Right ventricle myocardium inferior (tissue), 1 donor: ENCODE results near the gene SMOC2. TPM values are rescaled to one million over a fixed set of nuclear protein-coding genes. Genes with fewer than 3 reads are reported as not detected.

Experiments used
- ATAC-seq: fragments of 200-7000 bp; cut with Tn5 transposase; one replicate; pipeline ENCODE4 v1.9.1; 2020; ENCODE audit warnings: mild to moderate bottlenecking, moderate library complexity
- DNase-seq: peaks from one replicate; pipeline ENCODE4 v3.0.0; 2021; ENCODE audit errors: missing footprints
- intact Hi-C: fragments of 100-400 bp; cut with DNase I; formaldehyde crosslinking; loops from one replicate; pipeline ENCODE4 v1.11.0; 2022
- total RNA-seq: library from RNA; stranded (reverse); fragmentation: NEBNext Ultra II Directional; extraction: Animal tissue kit (Norgen Biotek cat#: 25700); gene quantifications from one replicate; pipeline ENCODE4 v1.2.1, GENCODE V29; 2021
- donor health status: DM: no; HTN: yes; CAD: no; lungs with severe emphysema.

The SMOC2 gene
- total RNA-seq, 1 donor from 2014 or later, result 16.4 TPM

DNA sequence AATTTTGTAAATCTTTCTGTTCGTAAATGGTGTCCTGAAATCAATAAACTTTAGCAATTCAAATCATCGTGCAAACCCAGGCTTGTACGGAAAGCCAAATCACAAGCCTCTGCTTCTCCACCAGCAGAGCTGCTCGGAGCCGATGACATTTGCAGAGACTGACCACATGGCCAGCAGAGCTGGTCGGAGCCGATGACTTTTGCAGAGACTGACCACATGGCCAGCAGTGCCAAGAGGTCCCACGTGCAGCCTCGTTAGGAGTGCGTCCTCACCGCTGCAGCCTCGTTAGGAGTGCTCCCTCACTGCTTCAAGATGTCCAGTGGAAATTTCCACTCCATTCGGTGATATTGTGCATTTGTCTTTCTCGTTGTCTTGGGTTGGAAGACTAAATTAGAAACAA, 28.5 kb downstream of the SMOC2 start:
- intact Hi-C loops, result loop anchor here (10.0 kb wide), 1 partner anchor 75 kb away; no protein-coding TSS in a partner anchor
- ATAC-seq (peak; percentile 98), DNase-seq (peak; percentile 87)

DNA sequence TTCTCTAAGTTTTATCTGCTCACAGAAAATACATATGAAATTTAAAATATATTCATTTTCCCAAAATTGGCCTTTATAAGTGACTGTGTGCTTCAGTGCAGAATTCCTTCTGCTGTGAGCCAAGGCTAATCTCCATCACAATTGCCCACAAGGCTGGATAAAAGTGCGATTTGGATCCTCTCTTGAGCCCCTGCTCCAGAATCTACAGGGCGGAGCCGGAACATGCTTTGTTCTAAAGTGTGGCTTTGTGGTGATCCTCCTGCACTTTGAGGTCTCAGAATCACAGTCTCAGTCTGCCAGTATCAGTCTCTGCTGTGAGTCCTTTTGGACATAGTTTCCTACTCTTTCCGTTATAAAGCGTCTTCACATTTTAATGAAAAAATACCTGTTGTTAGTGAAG, 28.9 kb downstream of the SMOC2 start:
- no peak for ATAC-seq
- intact Hi-C loops, result loop anchor here (10.0 kb wide), 1 partner anchor 75 kb away; no protein-coding TSS in a partner anchor

DNA sequence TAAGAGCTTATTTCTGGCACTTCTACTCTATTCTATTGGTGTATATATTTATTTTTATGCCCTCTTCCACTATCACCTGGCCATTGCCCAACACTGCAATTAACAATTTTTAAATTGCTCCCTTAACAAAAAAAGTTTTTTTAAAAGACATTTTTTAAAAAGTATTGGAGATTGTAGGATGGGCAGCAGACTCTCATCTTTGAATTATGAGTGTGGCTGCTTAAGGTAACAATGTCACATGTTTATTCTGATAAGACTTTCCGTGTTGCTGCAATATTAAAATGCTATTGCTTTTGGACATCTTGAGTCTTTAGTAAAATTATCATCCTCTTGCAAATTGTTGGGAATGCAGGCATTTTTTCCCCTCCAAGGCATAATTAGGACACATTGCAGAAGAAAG, 31.4 kb downstream of the SMOC2 start:
- ATAC-seq (no peak), DNase-seq (no peak)
- intact Hi-C loops, result no loop called here

More for the DNA sequence above, 28.9 kb downstream of the SMOC2 start:
- no peak for DNase-seq

DNA sequence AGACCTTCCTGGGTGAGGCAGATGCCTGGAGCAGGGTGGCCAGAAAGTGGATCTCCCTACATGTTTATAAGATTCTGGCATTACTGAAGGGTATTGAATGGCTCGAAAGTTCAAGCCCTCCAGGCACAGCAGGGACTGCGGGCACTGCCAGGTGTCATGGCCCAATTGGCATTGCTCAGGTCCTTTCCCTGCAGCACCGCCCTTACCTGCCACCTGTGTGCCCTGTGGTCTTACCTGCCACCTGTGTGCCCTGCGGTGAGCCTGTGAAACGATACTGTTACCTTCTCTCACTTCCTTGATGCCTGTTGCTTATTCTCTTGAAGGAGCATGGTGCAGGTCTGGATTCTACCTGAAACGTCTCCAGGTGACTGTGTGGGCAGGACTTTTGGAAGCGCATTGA, 32.2 kb downstream of the SMOC2 start:
- DNase-seq (no peak), ATAC-seq (no peak)
- intact Hi-C loops, result no loop called here

DNA sequence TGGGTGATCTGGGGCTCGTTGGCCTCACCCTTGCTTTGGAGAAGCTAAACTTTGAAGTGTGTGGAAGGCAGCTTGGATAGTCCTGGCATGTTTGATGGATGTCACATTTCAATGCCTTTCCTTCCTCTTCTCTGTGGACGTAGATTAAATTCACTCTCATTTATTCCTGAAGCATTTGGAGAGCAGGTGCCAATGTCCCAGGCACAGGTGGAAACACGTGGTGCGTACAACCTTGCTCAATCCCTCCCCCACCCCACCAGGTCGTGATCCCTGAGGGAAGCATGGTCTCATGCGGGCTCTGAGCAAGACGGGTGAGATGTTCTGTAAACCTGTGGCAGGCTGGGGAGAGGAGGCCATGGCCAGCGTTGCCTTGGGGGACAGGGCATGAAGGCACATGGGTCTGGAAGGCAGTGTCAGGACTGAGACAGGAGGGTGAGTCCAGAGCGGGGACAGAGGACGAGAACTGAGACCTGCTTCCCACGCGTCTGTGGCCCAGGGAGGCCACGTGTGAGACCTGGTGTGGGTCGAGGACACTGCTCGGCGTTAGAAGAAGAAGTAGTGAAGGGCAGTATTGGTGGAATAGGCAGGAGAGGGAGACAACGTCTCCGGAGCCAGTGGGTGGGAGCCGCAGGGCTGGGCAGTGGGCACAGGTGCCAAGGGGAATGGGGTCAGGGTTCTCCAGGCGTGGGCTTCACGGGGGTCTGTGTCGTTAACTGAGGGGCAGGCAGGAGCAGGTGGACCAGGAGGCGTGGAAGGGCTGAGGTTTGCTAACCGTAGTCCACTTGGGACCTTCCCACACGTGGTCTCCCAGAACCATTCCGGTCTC, 34.4 kb downstream of the SMOC2 start:
- no peak for ATAC-seq
- DNase-seq, result no peak
- intact Hi-C loops, result no loop called here

DNA sequence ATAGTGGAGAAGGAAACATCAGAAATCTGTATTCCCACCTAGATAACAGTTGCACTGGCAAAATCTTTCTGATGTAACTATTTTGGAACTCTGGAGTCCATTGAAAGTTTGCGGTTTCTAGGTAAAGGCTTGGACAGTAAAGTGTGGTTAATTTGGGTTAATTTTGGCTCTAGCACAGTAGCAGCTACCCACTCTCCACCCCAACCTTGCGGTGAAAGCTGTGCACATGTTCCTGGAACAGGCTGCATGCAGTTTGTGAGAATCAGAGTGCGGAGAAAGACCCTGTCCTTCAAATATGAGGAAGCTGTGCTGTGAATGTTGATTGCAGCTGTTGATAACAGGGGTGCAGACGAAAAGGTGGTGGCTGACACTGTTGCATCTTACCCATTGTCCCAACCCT, 38.4 kb downstream of the SMOC2 start:
- ATAC-seq (no peak), DNase-seq (no peak)
- intact Hi-C loops, result no loop called here

DNA sequence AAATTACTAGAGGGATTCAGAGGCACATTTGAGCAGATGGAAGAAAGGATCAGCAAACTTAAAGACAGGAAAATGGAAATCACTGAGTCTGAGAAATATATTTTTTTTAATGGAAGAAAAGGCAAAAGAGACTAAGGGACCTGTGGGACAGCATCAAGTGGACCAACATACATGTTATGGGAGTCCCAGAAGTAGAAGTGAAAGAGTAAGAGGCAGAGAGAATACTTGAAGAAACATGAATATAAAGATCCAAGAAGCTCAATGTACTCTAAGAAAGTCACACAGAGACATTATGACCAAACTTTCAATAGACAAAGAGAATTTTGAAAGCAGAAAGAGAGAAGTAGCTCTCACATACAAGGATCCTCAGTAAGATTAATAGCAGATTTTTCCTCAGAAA, 39.5 kb downstream of the SMOC2 start:
- DNase-seq, result no peak
- no peak for ATAC-seq
- intact Hi-C loops, result no loop called here

DNA sequence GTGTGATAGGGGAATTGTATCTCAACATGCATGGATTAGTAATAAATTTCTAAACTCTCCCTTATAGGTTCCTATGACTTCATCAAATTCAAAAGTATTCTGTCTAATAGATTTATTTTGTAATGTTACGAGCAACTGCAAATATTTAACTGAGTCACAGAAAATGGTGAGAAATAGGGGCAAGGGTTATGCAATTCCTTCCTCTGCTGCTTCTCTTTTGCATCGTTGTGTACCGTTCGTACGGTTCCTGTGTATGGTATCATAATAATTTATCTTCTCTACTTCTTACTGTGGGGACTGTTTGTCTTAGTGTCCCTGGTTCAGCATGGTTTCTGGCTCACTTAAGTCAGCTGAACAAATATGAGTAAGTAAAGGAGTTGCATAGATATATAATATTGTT, 44.8 kb downstream of the SMOC2 start:
- intact Hi-C loops, result no loop called here
- ATAC-seq, result no peak

DNA sequence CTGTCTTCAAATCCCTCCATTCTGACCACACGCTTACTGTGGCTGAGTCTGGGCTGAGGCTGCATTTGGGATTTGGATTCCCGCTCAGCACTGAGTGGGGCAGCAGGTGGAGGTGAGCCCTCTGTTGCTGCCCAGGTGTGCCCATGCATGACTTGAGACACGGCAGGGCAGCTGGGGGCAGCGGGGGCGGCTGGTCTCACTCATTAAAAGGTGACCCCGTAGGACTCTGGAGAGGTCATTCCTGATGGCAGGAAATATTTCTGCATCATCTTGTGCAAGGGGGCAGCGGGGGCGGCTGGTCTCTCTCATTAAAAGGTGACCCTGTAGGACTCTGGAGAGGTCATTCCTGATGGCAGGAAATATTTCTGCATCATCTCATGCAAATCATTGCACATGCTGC, 49.8 kb downstream of the SMOC2 start:
- DNase-seq, result no peak
- no peak for ATAC-seq
- intact Hi-C loops, result no loop called here

More for the DNA sequence above, 44.8 kb downstream of the SMOC2 start:
- no peak for DNase-seq

DNA sequence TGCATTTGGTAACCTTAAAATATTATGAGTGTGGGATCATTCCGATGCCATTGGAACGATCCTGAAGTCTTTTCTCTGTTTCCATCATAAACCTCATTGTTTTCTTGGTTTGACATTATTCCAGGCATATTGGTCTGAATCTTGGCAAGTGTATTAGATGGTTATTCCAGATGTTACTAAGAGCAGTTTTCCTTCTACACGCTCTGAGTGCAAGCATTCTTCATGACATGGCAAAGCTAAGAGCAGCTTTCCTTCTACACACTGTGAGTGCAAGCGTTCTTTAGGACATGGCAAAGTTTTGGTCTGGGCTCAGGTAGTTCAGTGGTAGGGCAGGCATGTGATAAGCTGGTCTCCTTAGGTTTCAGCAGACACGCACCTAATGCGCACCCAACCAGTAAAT, 53.0 kb downstream of the SMOC2 start:
- no peak for DNase-seq
- intact Hi-C loops, result no loop called here
- ATAC-seq, result no peak

DNA sequence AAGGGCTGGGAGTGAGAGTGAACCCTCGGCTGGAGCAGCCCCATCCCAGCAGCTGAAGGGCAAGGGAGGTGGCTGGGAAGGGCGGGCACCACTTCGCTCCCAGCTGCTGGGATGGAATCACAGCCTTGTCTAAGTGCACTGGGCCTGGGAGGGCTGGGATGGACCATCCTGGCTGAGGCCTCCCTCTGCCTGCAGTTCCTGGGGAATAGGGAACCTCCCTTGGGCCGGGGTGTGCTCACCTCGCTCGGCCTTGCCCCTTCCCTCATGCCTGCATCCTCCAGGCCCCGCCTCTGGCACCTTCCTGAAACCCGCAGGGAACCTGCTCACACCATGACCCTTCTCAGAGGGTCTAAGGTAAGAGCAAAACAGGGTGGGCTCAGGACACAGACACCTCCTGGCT, 53.7 kb downstream of the SMOC2 start:
- ATAC-seq (no peak), DNase-seq (no peak)
- intact Hi-C loops, result no loop called here

DNA sequence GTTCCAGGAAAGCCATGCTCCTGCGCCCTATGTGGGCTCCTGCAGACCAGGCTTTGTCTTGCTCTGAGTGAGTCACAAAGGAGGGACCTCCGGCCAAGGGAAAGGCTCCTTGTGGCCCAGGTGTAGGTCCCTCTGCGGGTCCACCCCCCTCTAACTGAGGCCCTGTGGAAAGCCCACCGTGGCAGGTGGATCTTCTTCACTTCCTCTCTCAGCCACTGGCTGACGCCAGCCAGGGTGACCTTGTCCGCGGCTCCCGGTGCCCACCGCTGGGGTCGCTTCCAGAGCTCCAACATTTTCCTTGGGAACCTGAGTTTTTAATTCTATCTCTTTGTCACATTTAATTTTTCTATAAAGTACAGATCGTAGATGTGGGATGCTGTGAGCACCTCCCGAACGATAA, 54.1 kb downstream of the SMOC2 start:
- ATAC-seq, result no peak
- no peak for DNase-seq
- intact Hi-C loops, result no loop called here

DNA sequence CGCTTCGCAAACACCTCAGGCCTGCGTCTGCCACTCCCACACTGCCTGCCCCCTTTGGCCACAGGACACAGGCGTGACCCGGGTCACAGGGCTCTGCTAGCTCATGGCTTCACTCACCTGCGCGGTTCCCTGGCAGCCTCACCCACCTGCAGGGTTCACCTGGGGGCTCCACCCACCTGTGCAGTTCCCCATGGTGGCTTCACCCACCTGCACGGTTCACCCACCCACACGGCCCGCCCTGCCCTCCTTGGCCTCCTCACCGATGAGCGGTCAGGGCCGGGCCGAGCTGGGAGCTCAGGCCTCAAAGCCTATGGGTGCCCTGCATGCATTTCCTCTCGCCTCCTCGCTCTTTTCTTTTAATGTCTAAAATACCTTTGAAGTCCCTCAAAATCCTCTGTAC, 54.7 kb downstream of the SMOC2 start:
- intact Hi-C loops, result no loop called here
- DNase-seq (no peak), ATAC-seq (no peak)

DNA sequence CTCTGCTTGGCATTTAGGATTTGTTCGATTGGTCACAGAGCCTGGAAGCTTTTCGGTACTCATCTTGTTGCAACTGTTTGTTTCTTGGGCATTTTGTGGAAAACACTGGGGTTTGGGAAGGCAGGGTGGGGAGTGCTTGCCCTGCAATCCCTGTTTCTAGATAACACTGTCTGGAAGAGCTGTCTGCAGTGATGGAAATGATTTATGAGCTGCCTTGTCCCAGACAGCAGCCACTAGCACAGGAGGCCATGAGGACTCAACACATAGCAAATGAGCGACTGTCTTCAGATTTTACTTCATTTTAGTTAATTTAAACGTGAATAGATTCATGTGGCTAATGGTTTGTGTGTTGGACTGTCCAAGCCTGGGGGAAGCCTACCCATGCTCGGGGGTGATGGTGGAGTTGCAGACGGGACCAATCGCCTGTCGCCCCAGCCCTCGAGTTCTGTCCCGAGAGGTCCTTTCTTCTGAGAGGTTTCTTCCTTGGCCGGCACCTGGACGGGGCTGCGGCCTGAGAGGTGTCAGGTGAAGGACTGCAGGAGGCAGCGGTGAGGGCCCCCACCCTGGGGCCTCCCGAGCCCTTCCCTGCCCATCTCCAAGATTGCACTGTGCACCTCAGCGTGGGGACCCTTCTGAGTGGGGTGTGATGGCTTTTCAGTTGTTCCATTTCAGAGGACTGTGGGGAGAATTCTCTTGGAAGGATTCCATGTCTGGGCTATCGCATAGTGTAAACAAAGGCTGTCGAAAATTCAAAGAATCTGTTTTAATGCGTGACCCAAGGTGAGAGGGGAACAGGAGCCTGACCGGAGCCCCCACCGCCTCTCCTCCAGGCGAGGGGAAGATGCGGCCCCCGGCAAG, 55.4 kb downstream of the SMOC2 start:
- intact Hi-C loops, result no loop called here
- ATAC-seq (no peak), DNase-seq (no peak)

DNA sequence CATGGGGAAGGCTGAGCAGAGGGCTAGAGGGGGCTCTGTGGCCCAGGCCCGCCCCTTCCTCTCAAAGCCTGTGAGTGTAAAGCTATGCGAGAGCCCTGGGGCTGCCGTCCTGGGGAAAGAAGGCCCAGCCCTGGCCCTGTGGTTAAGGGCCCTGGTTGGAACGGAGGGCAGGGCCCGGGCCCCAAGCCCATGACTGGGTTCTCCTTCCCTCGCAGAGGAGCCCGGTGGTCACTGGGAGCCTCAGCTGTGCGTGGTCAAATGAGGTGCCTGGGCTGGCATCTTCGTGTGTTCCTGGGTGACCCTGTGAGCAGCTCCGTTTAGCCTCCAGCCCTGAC, 56.0 kb downstream of the SMOC2 start:
- ATAC-seq, result no peak
- DNase-seq, result no peak
- intact Hi-C loops, result no loop called here

DNA sequence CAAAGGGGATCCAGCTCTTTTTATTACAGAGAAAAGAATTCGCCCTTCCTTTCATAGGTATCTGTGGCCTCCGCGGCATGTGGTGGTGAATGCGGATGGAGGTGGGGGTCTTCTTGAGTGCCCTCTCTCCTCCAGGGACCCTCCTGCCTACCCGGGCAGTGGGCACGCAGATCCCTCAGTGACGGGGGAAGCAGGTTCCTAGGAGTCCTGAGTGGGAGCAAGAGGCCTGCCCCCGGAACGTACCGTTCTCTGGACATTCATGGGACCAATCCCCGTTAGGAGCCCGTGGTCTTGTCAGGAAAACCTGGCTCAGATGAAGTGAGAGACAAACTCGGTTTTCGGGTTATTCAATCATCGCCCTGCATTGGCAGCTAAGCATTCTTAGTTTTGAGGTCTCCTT, 56.4 kb downstream of the SMOC2 start:
- no peak for DNase-seq
- intact Hi-C loops, result no loop called here
- peak; percentile 18 for ATAC-seq

DNA sequence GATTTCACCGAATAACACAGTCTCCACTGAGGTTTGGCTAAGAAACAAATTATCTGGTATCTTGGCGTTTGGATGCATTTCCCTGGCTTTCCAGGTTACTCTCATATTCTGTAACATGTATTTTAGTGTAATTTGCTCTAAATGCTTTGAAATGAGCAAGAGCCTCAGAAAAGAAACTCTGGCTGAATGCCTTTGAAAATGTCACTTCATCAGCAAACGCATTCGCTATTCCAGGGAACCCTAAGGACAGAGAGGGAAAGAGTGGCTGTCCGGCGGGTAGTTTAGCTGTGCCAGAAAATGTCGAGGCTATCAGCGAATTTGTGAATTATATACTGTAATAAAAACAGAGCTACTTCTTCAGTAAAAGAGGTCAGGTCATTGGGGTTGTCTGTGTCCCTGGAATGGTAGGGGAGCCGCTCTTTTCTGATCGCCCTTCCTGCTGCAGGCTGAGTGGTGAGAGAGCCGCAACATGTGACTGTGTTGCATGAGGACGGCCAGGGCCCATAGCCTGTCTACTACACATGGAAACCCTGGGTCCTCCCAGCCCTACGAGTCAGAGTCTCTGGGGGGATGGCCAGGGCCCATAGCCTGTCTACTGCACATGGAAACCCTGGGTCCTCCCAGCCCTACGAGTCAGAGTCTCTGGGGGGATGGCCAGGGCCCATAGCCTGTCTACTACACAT, 57.3 kb downstream of the SMOC2 start:
- no peak for ATAC-seq
- intact Hi-C loops, result no loop called here
- DNase-seq, result no peak

DNA sequence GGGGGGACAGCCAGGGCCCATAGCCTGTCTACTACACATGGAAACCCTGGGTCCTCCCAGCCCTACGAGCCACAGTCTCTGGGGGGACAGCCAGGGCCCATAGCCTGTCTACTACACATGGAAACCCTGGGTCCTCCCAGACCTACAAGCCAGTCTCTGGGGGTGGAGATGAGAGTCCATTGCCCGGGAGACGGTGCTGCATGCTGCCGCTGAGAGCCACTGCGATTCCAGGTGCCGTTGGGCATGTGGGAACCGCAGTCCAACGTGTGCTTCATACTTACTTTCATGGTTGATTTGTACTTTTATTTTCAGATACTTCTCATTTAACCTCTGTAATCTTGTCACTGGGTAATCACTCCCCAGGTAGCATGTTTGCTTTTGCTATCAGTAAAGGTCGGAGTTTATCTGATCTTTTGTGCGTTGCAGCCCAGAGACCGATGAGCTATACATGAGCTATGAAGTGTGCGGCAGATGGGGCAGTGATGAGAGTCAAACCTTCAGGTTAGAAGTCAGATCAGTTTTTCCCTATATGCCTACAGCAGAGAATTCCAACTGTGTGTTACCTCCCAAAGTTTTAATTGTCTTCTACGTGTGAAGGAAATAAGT, 58.2 kb downstream of the SMOC2 start:
- no peak for DNase-seq
- ATAC-seq, result no peak
- intact Hi-C loops, result no loop called here

DNA sequence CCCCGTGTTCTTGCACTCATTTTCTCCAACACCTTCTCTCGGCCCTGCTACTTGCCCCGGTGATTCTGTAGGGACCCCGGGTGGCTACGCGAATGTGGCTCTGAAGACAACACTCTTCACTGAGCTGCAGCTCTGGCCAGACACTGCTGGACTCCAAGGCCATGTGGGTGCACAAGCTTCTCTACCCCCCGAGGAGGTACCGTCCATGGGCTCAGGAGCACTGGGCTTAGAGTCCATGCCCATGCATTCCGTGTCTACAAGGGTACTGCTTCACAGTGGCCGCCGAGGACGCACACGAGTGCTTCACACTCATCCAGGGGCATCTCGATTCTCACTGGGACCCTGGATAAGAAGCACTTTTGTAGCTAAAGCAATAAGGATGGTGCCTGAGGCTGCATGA, 59.5 kb downstream of the SMOC2 start:
- intact Hi-C loops, result no loop called here
- no peak for DNase-seq
- no peak for ATAC-seq
